NCI-H82 treated with DMSO at 0.1 percent for 48 hours (cell line): ENCODE results near the gene SPON1.
A peak's percentile ranks its signal among the peaks of the same experiment; 100 is the strongest.
"Not testable (repeated sequence)": the region's sequence is repeated elsewhere in the genome, so short reads cannot be mapped to it uniquely, and the experiment has no call there.

Source experiments
- DNase-seq: peaks from one replicate; lab custom pipeline; 2025; ENCODE audit not compliant: unreplicated experiment; lab: John Stamatoyannopoulos, UW

The SPON1 gene

GRCh38 chr11:13974631-13975030, 12.1 kb downstream of the SPON1 start:
- DNase-seq, result no peak

GRCh38 chr11:13983081-13983751, 20.7 kb downstream of the SPON1 start:
- no peak for DNase-seq

GRCh38 chr11:13984616-13985450, 22.3 kb downstream of the SPON1 start:
- DNase-seq, result no peak

GRCh38 chr11:13986695-13987094, 24.2 kb downstream of the SPON1 start:
- not testable (repeated sequence) for DNase-seq

- DNase-seq, result not testable (repeated sequence)
Observed at GRCh38 chr11:13992158-13992856, 29.8 kb downstream of the SPON1 start.

GRCh38 chr11:13993096-13993765, 30.7 kb downstream of the SPON1 start:
- DNase-seq, result no peak

- DNase-seq, result no peak
Observed at GRCh38 chr11:13997881-13998280, 35.4 kb downstream of the SPON1 start.

GRCh38 chr11:13999704-14000103, 37.2 kb downstream of the SPON1 start:
- DNase-seq, result no peak

- DNase-seq, result no peak
Observed at GRCh38 chr11:14001597-14001996, 39.1 kb downstream of the SPON1 start.

GRCh38 chr11:14007566-14007965, 45.0 kb downstream of the SPON1 start:
- DNase-seq, result no peak

GRCh38 chr11:14010665-14011064, 48.1 kb downstream of the SPON1 start:
- no peak for DNase-seq

- peak; percentile 89 for DNase-seq
Observed at GRCh38 chr11:14012846-14013245, 50.3 kb downstream of the SPON1 start.

- peak; percentile 83 for DNase-seq
Observed at GRCh38 chr11:14015711-14016110, 53.2 kb downstream of the SPON1 start.

- no peak for DNase-seq
Observed at GRCh38 chr11:14018441-14018840, 55.9 kb downstream of the SPON1 start.

GRCh38 chr11:14021738-14022137, 59.2 kb downstream of the SPON1 start:
- DNase-seq, result no peak

- DNase-seq, result no peak
Observed at GRCh38 chr11:14022251-14022650, 59.7 kb downstream of the SPON1 start.

GRCh38 chr11:14022821-14023220, 60.3 kb downstream of the SPON1 start:
- DNase-seq, result no peak

- DNase-seq, result no peak
Observed at GRCh38 chr11:14026961-14027360, 64.4 kb downstream of the SPON1 start.

- no peak for DNase-seq
Observed at GRCh38 chr11:14027525-14027924, 65.0 kb downstream of the SPON1 start.

GRCh38 chr11:14029440-14029839, 66.9 kb downstream of the SPON1 start:
- DNase-seq, result no peak
